GM04503 (cell line): ENCODE results near the gene ROPN1B.

Experiments
- DNase-seq: peaks from one replicate; pipeline ENCODE4 v3.0.0-alpha.2; 2012; ENCODE audit warnings: low read depth

The ROPN1B gene

DNA sequence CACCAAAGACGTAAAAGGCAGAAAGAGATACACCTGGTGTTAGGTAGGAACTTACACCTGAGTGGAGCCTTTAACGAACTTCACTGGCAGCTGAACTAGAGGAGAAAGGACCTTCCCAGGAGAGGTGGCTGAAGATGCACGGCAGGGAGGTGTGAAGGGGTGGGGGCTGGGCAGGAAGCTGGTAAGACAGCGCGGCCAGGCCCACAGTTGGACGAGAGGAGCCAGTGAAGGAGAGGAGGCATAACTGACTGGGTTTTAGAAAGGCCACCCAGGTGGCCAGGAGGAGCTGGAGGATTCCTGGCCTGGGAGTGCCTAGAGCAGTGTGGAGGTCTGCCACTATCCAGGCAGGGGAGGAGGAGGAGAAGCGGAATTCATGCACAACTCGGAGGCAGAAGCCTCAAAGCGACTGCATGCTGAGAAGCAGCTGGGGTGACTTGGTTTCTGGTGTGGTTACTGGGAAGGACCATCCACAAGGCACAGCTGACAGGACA is 63.0 kb downstream of the ROPN1B start:
- DNase-seq, result no peak
